B cell (primary cell): ENCODE results near the gene MYO1H. TPM values are rescaled to one million over a fixed set of nuclear protein-coding genes. Genes with fewer than 3 reads are reported as not detected.

ENCODE experiments used
- ATAC-seq: fragments of 200-7000 bp; cut with Tn5 transposase; one replicate; pipeline ENCODE4 v1.10.0; 2021; ENCODE audit warnings: low read depth, mild to moderate bottlenecking, moderate number of reproducible peaks, moderate library complexity
- CTCF ChIA-PET: fragments of 350-600 bp; sonication (Branson Sonifier 250); formaldehyde crosslinking; loops from one replicate; lab custom pipeline; 2021; ENCODE audit warnings: antibody characterized with exemption, inconsistent platforms; lab: Charles Lee
- POLR2A ChIA-PET: fragments of 350-600 bp; sonication (Branson Sonifier 250); formaldehyde crosslinking; loops from one replicate; lab custom pipeline; 2021; ENCODE audit warnings: antibody characterized with exemption; lab: Charles Lee
- DNase-seq: peaks from one replicate; pipeline ENCODE4 v3.0.0; 2013
- H2AFZ ChIP-seq: 2 replicates; pipeline ENCODE4 v1.6.1; 2012; ENCODE audit warnings: mild to moderate bottlenecking, low read depth, low read length; ENCODE audit not compliant: insufficient read depth, poor library complexity, severe bottlenecking
- H3K27ac ChIP-seq, 2 donors: 1 replicate in 1 of 2; 2 replicates in 1 of 2; pipeline ENCODE4 v1.5.1; 2012 to 2013; ENCODE audit warnings: low read length in 2 of 2, mild to moderate bottlenecking in 2 of 2, moderate library complexity in 1 of 2
- H3K27me3 ChIP-seq, 4 experiments: fragments of 200-600 bp in 1 of 4; sonication (generic) in 1 of 4; replicated peaks in 1 of 4; 1 replicate in 2 of 4; 2 replicates in 2 of 4; pipeline versions ENCODE4 v1.6.1 to v1.7.0; 2013 to 2016; ENCODE audit warnings: low read length in 3 of 4, mild to moderate bottlenecking in 2 of 4, mixed read lengths in 1 of 4, moderate library complexity in 1 of 4; ENCODE audit not compliant: insufficient read depth in 4 of 4, control insufficient read depth in 3 of 4; ENCODE audit errors: control extremely low read depth in 1 of 4
- H3K36me3 ChIP-seq, 2 experiments: replicated peaks in 1 of 2; 1 replicate in 1 of 2; 2 replicates in 1 of 2; pipeline versions ENCODE4 v1.6.1 to v1.7.1; 2013; ENCODE audit warnings: low read length in 1 of 2; ENCODE audit not compliant: insufficient read depth in 2 of 2, control insufficient read depth in 1 of 2; ENCODE audit errors: control extremely low read depth in 1 of 2, extremely low read depth in 1 of 2
- H3K4me1 ChIP-seq, 2 donors: fragments of 200-600 bp in 1 of 2; sonication (generic) in 1 of 2; 1 replicate in 1 of 2; 2 replicates in 1 of 2; pipeline versions ENCODE4 v1.5.1 to v1.6.1; 2013 to 2017; ENCODE audit warnings: low read length in 2 of 2; ENCODE audit not compliant: control insufficient read depth in 2 of 2, insufficient read depth in 2 of 2
- H3K4me2 ChIP-seq: replicated peaks from 2 replicates; pipeline ENCODE3; 2012; ENCODE audit warnings: mild to moderate bottlenecking, low read depth, low read length; ENCODE audit not compliant: poor library complexity, severe bottlenecking
- H3K4me3 ChIP-seq, 5 experiments: fragments of 200-600 bp in 1 of 5; sonication (generic) in 1 of 5; 1 replicate in 3 of 5; 2 replicates in 2 of 5; pipeline versions ENCODE4 v1.5.1 to v1.7.0; 2011 to 2016; ENCODE audit warnings: low read length in 4 of 5, mild to moderate bottlenecking in 4 of 5, low read depth in 2 of 5, control low read depth in 1 of 5, moderate library complexity in 1 of 5; ENCODE audit not compliant: insufficient read depth in 1 of 5; ENCODE audit errors: control extremely low read depth in 1 of 5, extremely low read depth in 1 of 5
- H3K79me2 ChIP-seq: fragments of 200-600 bp; sonication (generic); one replicate; pipeline ENCODE4 v1.6.0; 2016; ENCODE audit warnings: low read length; ENCODE audit not compliant: control insufficient read depth, insufficient read depth
- H3K9ac ChIP-seq: fragments of 200-600 bp; sonication (generic); 2 replicates; pipeline ENCODE4 v1.6.1; 2017; ENCODE audit warnings: mild to moderate bottlenecking, low read length, moderate library complexity
- H3K9me3 ChIP-seq, 3 donors: one replicate each; pipeline versions ENCODE4 v1.6.1 to v1.7.1; 2013; ENCODE audit warnings: low read length in 2 of 3; ENCODE audit not compliant: control insufficient read depth in 2 of 3, insufficient read depth in 1 of 3; ENCODE audit errors: control extremely low read depth in 1 of 3
- H4K20me1 ChIP-seq: 2 replicates; pipeline ENCODE4 v1.6.0; 2012; ENCODE audit warnings: mild to moderate bottlenecking, low read length; ENCODE audit not compliant: insufficient read depth, control insufficient read depth, poor library complexity, severe bottlenecking
- H3K27ac Mint-ChIP-seq: one replicate; pipeline ENCODE4 v1.8.0; 2021; ENCODE audit warnings: mixed read lengths
- H3K27me3 Mint-ChIP-seq: one replicate; pipeline ENCODE4 v1.8.0; 2021; ENCODE audit warnings: mixed read lengths
- H3K4me1 Mint-ChIP-seq: one replicate; pipeline ENCODE4 v1.8.0; 2021; ENCODE audit warnings: mixed read lengths
- H3K4me3 Mint-ChIP-seq: one replicate; pipeline ENCODE4 v1.8.0; 2021; ENCODE audit warnings: mixed read lengths
- H3K9me3 Mint-ChIP-seq: one replicate; pipeline ENCODE4 v1.8.0; 2022; ENCODE audit warnings: mixed read lengths; ENCODE audit not compliant: insufficient read depth
- CTCF ChIP-seq: fragments of 200-600 bp; IDR thresholded peaks from one replicate; pipeline ENCODE4 v1.8.0; 2022; ENCODE audit warnings: antibody characterized with exemption, mild to moderate bottlenecking
- EZH2 ChIP-seq: IDR thresholded peaks from 2 replicates; pipeline ENCODE4 v1.6.1; 2012; ENCODE audit warnings: borderline replicate concordance, low read depth, mild to moderate bottlenecking, moderate library complexity, low read length; ENCODE audit not compliant: insufficient read depth, poor library complexity, severe bottlenecking
- WGBS: methylation state at CpG from one replicate; pipeline ENCODE4 v1.1.5; 2013; ENCODE audit warnings: missing lambda C conversion rate; ENCODE audit not compliant: insufficient coverage; 5-methylcytosine and 5-hydroxymethylcytosine counted together
- intact Hi-C: fragments of 100-400 bp; cut with micrococcal nuclease; formaldehyde crosslinking; loops from one replicate; pipeline ENCODE4 v1.10.0; 2022
- polyA plus RNA-seq: library from polyadenylated mRNA; depleted of rRNA; stranded (reverse); fragments of >200 nt; gene quantifications from 2 replicates; pipeline ENCODE4 v1.2.3, GENCODE V29; 2012
- total RNA-seq, 2 donors: library from RNA; stranded (reverse); fragments of 120-200 nt in 1 of 2; gene quantifications; 1 replicate in 1 of 2; 2 replicates in 1 of 2; pipeline versions ENCODE4 v1.2.3 to v1.2.4, GENCODE V29; 2013 to 2022

MYO1H gene
- total and polyA plus RNA-seq, 2 donors (not counting 1 experiment from before 2014, with no cell fraction given) = not detected

- Histone ChIP-seq H3K4me1 (no peaks in the 10 kb centered on the region), H3K79me2 (no peaks in the 10 kb centered on the region), H3K4me2 (no peak overlapping the region), H3K36me3 (peaks cover 4 to 65% of the 10 kb centered on the region in 2 experiments), H2AFZ (no peak overlapping the region), H3K27me3 (no peaks in the 10 kb centered on the region), H3K27ac (no peak overlapping the region), H3K9me3 (no peaks in the 10 kb centered on the region), H3K9ac (no peak overlapping the region), H3K4me3 (no peak overlapping the region), H4K20me1 (no peaks in the 10 kb centered on the region)
- ATAC-seq (no peak), DNase-seq (no peak)
- intact Hi-C loops = no loop called here
- H3K4me1 Mint-ChIP-seq = no peaks in the 10 kb centered on the region
- no peaks in the 10 kb centered on the region for H3K9me3 Mint-ChIP-seq
- ChIA-PET CTCF (interaction anchor here (0.7 kb wide), 1 partner anchor 246 kb away, joined by 3 read pairs; no protein-coding TSS in a partner anchor), POLR2A (no interaction called here)
- H3K4me3 Mint-ChIP-seq = no peak overlapping the region
- WGBS = 89% methylated on average over 12 of the region's 16 CpGs
- TF ChIP-seq EZH2 = no peak
- TF ChIP-seq CTCF = no peak
- no peaks in the 10 kb centered on the region for H3K27me3 Mint-ChIP-seq
- no peak overlapping the region for H3K27ac Mint-ChIP-seq
Measured at GRCh38 chr12:109449845-109450532, 102.3 kb downstream of the MYO1H start.

- no peak overlapping the region for H3K4me3 ChIP-seq
- ChIA-PET POLR2A (no interaction called here), CTCF (no interaction called here)
- H3K79me2 ChIP-seq = no peaks in the 10 kb centered on the region
- ATAC-seq (no peak), DNase-seq (no peak)
- H3K27me3 ChIP-seq = no peaks in the 10 kb centered on the region
- no peak overlapping the region for H3K27ac ChIP-seq
- WGBS = 96% methylated on average over 4 of the region's 4 CpGs
- Mint-ChIP-seq H3K27me3 (no peaks in the 10 kb centered on the region), H3K4me3 (no peak overlapping the region), H3K4me1 (no peaks in the 10 kb centered on the region), H3K9me3 (no peaks in the 10 kb centered on the region), H3K27ac (no peak overlapping the region)
- no peak overlapping the region for H3K9ac ChIP-seq
- intact Hi-C loops = no loop called here
- no peak overlapping the region for H3K4me2 ChIP-seq
- no peaks in the 10 kb centered on the region for H3K4me1 ChIP-seq
- peaks cover 6 to 75% of the 10 kb centered on the region in 2 experiments for H3K36me3 ChIP-seq
- H2AFZ ChIP-seq = no peak overlapping the region
- H4K20me1 ChIP-seq = no peaks in the 10 kb centered on the region
- TF ChIP-seq EZH2 (no peak), CTCF (no peak)
- no peaks in the 10 kb centered on the region for H3K9me3 ChIP-seq
Measured at GRCh38 chr12:109450980-109451379, 103.3 kb downstream of the MYO1H start.
